HUES48 (cell line): Measurements from ENCODE around the gene ALDOA.
A peak's percentile ranks its signal among the peaks of the same experiment; 100 is the strongest.

Source experiments
- H3K27ac ChIP-seq: one replicate; pipeline ENCODE4 v1.7.0; 2013; ENCODE audit warnings: low read depth, low read length, inconsistent platforms
- H3K27me3 ChIP-seq: 2 replicates; pipeline ENCODE4 v1.6.1; 2013; ENCODE audit warnings: mild to moderate bottlenecking, low read length; ENCODE audit not compliant: control insufficient read depth, insufficient read depth
- H3K36me3 ChIP-seq: 2 replicates; pipeline ENCODE4 v1.6.1; 2013; ENCODE audit warnings: low read length; ENCODE audit not compliant: control insufficient read depth, insufficient read depth
- H3K4me1 ChIP-seq: 2 replicates; pipeline ENCODE4 v1.6.1; 2013; ENCODE audit warnings: mild to moderate bottlenecking, low read length; ENCODE audit not compliant: control insufficient read depth, insufficient read depth
- H3K4me3 ChIP-seq: 2 replicates; pipeline ENCODE4 v1.5.1; 2013; ENCODE audit warnings: mild to moderate bottlenecking, low read depth, low read length
- H3K9ac ChIP-seq: 2 replicates; pipeline ENCODE4 v1.6.1; 2013; ENCODE audit warnings: mild to moderate bottlenecking, low read depth, low read length, moderate library complexity
- H3K9me3 ChIP-seq: 2 replicates; pipeline ENCODE4 v1.6.1; 2013; ENCODE audit warnings: low read length; ENCODE audit not compliant: control insufficient read depth, insufficient read depth

The ALDOA gene

DNA sequence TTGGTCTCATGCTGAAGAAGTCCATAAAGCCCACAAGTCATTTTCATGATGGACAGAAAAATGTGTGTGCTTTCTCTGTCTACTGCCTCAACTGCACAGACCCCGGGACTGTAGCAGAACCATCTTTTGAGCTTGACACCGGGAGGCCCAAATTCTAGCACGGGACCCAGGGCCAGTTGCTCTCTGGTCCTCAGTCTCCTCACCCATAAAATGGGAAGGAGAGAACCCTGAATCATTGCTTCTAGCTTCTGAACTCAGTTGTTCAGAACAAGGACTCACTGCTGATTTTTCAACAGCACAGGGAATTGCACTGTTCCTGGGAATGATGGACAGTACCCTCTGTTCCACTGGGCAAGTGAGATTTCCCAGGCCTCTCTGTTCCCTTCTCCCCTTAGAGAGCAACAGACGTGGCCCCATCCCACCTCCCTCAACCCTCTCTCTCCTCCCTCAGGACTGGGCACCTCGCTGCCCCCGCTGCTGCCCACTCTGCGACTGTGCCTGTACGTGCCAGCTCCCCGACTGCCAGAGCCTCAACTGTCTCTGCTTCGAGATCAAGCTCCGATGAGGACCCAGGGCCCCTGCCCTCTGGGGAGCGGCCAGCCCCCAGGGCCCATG, 2.2 kb upstream of the ALDOA start:
- peaks cover 16% of the 10 kb centered on the region for H3K36me3 ChIP-seq

DNA sequence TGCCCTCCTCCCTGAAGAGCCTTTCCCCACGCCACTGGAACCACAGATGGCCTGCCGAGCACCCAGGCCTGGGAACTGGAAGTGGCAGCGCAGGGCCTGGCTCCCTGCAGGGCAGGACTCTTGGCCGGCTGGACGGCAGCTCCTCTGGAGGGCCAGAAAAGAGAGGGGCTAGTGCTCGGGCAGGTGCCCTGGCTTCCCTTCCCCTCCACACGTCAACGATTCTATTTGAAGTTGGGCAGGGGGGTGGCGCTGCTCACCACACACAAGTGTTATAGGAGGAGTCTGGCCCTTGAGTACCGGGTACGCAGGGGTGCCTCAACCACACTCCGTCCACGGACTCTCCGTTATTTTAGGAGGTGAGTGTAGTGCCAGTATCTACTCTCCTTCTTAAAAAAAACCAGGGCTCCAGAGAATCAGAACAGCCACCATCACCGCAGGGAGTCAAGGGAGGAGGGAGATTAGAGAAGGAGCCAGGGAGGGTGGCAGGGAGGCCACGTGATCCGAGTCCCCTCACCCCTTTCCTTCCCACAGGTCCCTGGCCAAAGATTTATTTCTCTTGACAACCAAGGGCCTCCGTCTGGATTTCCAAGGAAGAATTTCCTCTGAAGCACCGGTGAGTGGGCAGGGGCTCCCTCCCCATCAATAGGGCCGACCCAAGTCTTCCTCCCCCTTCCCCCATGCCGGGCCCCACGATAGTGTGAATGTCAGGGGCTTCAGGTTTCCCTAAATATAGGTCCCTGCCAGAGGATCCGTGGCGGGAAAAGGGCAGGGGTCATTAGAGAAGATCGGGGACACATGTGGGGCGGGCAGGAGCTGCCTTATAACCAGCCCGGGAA, 1.4 kb upstream of the ALDOA start:
- no peaks in the 10 kb centered on the region for H3K9me3 ChIP-seq
- peaks cover 14% of the 10 kb centered on the region for H3K4me1 ChIP-seq
- no peaks in the 10 kb centered on the region for H3K27me3 ChIP-seq
- peaks cover 23% of the 10 kb centered on the region for H3K36me3 ChIP-seq
- H3K27ac ChIP-seq = peak overlapping the region; percentile 97
- peak overlapping the region; percentile 95 for H3K4me3 ChIP-seq
- H3K9ac ChIP-seq = peak overlapping the region; percentile 13; the same call in 1 of the 2 replicates

More for the DNA sequence above, 2.2 kb upstream of the ALDOA start:
- H3K4me3 ChIP-seq = peak overlapping the region; percentile 95
- no peaks in the 10 kb centered on the region for H3K27me3 ChIP-seq
- peaks cover 14% of the 10 kb centered on the region for H3K4me1 ChIP-seq
- H3K9me3 ChIP-seq = no peaks in the 10 kb centered on the region
- peak overlapping the region; percentile 97 for H3K27ac ChIP-seq
- no peak overlapping the region for H3K9ac ChIP-seq

DNA sequence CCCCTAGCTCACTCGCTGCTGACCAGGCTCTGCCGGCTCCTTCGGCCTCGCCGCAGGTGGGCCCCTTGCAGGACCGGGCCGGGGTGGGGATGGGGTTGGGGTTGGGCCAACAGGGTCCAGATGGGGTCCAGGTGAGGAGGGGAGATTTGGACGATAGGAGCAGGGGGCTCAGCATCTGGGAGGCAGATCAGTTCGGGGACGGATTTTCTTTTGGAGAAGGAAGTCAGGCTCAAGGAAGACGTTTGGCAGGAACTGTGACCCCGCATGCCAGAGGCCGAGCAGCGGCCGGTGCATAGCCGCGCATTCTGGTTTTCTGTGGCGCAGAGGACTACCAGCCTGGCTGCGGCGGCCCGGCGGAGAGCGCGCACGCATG, 845 bp upstream of the ALDOA start:
- Histone ChIP-seq H3K36me3 (peaks cover 30% of the 10 kb centered on the region), H3K9ac (peak overlapping the region; percentile 68), H3K9me3 (no peaks in the 10 kb centered on the region), H3K27ac (peak overlapping the region; percentile 97), H3K27me3 (no peaks in the 10 kb centered on the region), H3K4me3 (peak overlapping the region; percentile 95), H3K4me1 (peaks cover 14% of the 10 kb centered on the region)

DNA sequence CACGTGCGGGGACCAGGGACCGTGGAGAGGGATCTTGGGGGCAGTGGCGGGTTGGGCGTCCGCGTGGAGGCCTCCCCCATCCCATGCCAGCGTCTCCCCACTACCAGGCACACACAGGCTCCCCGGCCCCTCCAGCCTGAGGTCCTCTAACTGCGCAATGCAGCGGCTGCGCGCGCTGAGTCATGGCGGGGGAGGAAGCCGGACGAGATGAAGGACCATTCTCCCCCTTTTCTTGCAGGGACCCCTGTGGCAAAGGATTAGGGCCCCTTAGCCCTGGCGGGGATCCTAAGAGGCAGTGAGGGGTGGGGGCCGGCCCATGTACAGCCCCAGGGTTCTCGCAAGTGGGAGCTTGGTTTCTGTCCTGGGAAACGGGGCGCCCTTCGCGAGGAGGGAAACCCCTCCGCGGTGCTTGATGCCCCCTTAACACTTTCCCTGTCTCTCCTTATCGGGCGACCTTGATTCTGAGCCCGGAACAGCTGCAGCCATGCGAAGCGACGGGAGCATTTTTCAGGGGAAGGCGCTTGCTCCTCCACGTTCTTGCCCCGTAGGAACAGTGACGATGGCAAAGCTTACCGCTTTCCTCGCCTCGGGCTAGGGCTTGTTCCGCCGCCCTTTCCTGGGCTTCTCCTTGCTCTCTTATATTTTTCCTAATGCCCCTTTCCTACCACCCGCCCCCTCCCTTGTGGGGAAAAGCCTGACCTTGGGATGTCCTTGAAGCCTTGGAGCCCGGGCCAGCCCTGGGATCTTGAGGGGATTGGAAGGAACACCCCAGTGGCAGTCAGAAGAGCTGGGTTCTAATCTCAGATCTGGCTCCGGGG, 592 bp downstream of the ALDOA start:
- H3K27ac ChIP-seq = peak overlapping the region; percentile 97
- H3K9ac ChIP-seq = peak overlapping the region; percentile 90
- H3K9me3 ChIP-seq = no peaks in the 10 kb centered on the region
- peaks cover 44% of the 10 kb centered on the region for H3K36me3 ChIP-seq
- H3K4me3 ChIP-seq = peak overlapping the region; percentile 95
- peaks cover 14% of the 10 kb centered on the region for H3K4me1 ChIP-seq
- no peaks in the 10 kb centered on the region for H3K27me3 ChIP-seq

DNA sequence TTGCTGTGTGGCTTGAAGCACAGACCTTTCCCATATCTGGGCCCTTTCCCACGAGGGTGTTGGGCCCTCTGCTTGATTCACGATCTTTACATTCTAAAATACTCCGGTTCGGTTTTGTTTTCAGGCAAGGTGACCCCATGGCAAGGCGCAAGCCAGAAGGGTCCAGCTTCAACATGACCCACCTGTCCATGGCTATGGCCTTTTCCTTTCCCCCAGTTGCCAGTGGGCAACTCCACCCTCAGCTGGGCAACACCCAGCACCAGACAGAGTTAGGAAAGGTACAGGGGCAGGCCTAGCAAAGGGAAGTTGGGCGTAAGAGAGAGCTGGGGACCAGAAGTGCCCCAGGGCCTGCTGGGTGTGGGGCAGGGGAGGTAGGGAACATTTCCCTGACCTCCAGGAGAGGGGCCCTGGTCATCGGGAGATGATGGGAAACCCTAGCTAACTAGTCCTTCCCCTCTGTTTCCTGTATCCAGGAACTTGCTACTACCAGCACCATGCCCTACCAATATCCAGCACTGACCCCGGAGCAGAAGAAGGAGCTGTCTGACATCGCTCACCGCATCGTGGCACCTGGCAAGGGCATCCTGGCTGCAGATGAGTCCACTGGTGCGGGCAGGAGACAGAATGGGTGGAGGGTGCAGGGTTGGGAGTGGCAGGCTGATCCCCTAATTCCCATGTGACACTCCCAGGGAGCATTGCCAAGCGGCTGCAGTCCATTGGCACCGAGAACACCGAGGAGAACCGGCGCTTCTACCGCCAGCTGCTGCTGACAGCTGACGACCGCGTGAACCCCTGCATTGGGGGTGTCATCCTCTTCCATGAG, 1.4 kb downstream of the ALDOA start:
- Histone ChIP-seq H3K4me1 (peaks cover 14% of the 10 kb centered on the region), H3K9ac (peak overlapping the region; percentile 90), H3K27ac (peak overlapping the region; percentile 97), H3K4me3 (peak overlapping the region; percentile 95), H3K27me3 (no peaks in the 10 kb centered on the region), H3K36me3 (peaks cover 52% of the 10 kb centered on the region), H3K9me3 (no peaks in the 10 kb centered on the region)

DNA sequence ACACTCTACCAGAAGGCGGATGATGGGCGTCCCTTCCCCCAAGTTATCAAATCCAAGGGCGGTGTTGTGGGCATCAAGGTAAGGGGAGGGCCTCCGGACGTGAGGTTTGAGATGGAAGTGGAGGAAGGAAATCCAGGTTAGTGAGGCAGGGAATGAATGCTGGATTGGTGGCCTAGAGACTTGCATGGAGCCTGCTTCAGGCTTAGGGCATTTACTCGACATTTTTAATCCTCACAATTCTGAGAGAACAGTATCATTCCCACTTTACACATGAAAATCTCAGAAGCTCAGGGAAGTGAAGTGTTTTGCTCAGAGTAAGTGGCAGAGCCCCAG, 2.0 kb downstream of the ALDOA start:
- Histone ChIP-seq H3K4me3 (peak overlapping the region; percentile 95), H3K27me3 (no peaks in the 10 kb centered on the region), H3K36me3 (peaks cover 57% of the 10 kb centered on the region), H3K4me1 (peaks cover 14% of the 10 kb centered on the region), H3K9me3 (no peaks in the 10 kb centered on the region), H3K9ac (no peak overlapping the region), H3K27ac (no peak overlapping the region)

DNA sequence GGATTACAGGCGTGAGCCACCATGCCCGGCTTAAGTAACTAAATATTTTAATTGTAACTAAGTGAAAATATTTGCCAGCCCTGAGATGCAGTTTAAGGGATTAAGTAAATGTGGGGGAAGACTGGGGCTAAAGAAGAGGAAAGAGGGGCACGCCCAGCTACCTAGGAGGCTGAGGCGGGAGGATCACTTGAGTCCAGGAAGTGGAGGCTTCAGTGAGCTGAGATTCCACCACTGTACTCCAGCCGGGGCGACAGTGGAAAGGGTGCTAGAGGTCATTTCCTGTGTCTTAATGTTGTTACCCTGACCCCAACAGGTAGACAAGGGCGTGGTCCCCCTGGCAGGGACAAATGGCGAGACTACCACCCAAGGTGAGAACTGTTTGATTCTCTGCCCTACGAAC, 2.8 kb downstream of the ALDOA start:
- no peak overlapping the region for H3K4me3 ChIP-seq
- no peak overlapping the region for H3K9ac ChIP-seq
- H3K27ac ChIP-seq = no peak overlapping the region
- H3K4me1 ChIP-seq = peaks cover 12% of the 10 kb centered on the region
- no peaks in the 10 kb centered on the region for H3K9me3 ChIP-seq
- H3K36me3 ChIP-seq = peaks cover 57% of the 10 kb centered on the region
- H3K27me3 ChIP-seq = no peaks in the 10 kb centered on the region

DNA sequence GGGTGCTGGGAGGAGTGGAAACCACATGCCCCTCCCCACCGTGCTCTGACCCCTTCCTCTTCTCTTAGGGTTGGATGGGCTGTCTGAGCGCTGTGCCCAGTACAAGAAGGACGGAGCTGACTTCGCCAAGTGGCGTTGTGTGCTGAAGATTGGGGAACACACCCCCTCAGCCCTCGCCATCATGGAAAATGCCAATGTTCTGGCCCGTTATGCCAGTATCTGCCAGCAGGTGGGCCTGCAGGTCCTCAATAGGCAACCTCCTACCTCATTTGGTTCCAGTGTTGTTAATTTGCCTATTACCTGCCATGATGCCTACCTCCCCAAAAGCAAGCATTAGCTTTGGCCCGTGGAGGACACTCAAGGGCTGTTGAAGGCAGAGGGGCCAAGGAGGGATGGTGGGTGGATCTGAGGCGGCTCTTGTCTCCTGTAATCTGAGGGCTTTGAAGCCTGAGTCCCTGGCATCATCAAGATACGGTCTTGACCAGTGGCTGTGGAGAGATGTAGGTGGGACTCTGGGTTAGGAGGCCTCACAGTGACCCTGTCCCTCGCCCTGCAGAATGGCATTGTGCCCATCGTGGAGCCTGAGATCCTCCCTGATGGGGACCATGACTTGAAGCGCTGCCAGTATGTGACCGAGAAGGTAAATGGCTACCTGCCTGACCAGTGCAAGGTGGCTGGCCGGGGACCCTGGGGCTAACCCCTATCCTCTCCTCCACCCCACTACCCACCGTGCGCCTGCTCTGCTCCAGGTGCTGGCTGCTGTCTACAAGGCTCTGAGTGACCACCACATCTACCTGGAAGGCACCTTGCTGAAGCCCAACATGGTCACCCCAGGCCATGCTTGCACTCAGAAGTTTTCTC, 3.4 kb downstream of the ALDOA start:
- Histone ChIP-seq H3K4me3 (no peak overlapping the region), H3K27me3 (no peaks in the 10 kb centered on the region), H3K9ac (no peak overlapping the region), H3K27ac (peak overlapping the region; percentile 7), H3K9me3 (no peaks in the 10 kb centered on the region), H3K4me1 (peaks cover 6% of the 10 kb centered on the region), H3K36me3 (peaks cover 57% of the 10 kb centered on the region)

DNA sequence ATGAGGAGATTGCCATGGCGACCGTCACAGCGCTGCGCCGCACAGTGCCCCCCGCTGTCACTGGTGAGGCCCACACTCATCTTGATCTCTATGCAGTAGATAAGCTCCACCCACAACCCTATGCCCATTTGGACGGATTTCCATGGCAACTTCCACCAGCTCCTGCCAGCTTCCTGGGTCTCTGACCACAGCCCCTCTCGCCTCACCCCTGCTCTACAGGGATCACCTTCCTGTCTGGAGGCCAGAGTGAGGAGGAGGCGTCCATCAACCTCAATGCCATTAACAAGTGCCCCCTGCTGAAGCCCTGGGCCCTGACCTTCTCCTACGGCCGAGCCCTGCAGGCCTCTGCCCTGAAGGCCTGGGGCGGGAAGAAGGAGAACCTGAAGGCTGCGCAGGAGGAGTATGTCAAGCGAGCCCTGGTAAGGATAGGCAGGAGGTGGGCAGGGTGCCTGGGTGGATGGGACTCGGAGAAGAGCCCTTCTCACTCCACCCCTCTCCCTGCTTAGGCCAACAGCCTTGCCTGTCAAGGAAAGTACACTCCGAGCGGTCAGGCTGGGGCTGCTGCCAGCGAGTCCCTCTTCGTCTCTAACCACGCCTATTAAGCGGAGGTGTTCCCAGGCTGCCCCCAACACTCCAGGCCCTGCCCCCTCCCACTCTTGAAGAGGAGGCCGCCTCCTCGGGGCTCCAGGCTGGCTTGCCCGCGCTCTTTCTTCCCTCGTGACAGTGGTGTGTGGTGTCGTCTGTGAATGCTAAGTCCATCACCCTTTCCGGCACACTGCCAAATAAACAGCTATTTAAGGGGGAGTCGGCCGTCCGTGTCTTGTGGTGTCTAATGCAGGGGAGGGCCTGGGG, 4.3 kb downstream of the ALDOA start:
- no peak overlapping the region for H3K27ac ChIP-seq
- peaks cover 57% of the 10 kb centered on the region for H3K36me3 ChIP-seq
- H3K9ac ChIP-seq = no peak overlapping the region
- H3K4me1 ChIP-seq = peaks cover 6% of the 10 kb centered on the region
- H3K27me3 ChIP-seq = no peaks in the 10 kb centered on the region
- H3K9me3 ChIP-seq = no peaks in the 10 kb centered on the region
- no peak overlapping the region for H3K4me3 ChIP-seq
